ENCODE measurements around the gene MAST2. TPM values are rescaled to one million over a fixed set of nuclear protein-coding genes. Genes with fewer than 3 reads are reported as not detected.
"Not testable (repeated sequence)": the region's sequence is repeated elsewhere in the genome, so short reads cannot be mapped to it uniquely, and the experiment has no call there.

Gene MAST2
- polyA plus RNA-seq, 10 donors: 62.0 to 96.6 (median 70.6) TPM

- DNase-seq: peak in 2 of 3 donors; percentile 26 to 59
These were observed 216.6 kb downstream of the MAST2 start for GRCh38 chr1:46020010-46020409.

GRCh38 chr1:46021046-46021996 is 217.9 kb downstream of the MAST2 start:
- DNase-seq: no peak

GRCh38 chr1:46026531-46026930 is 223.1 kb downstream of the MAST2 start:
- no peak for DNase-seq

GRCh38 chr1:46027788-46028573 is 224.6 kb downstream of the MAST2 start:
- DNase-seq: no peak

GRCh38 chr1:46030074-46030870 is 226.9 kb downstream of the MAST2 start:
- no peak for DNase-seq

GRCh38 chr1:46030876-46031660 is 227.7 kb downstream of the MAST2 start:
- DNase-seq: no peak

- DNase-seq: no peak
These were observed 231.4 kb downstream of the MAST2 start for GRCh38 chr1:46034601-46035516.

GRCh38 chr1:46036894-46037839 is 233.8 kb downstream of the MAST2 start:
- DNase-seq: peak; percentile 75 to 90 (median 87)

- DNase-seq: peak in 2 of 3 donors; percentile 30 to 49
These were observed 236.2 kb downstream of the MAST2 start for GRCh38 chr1:46039571-46040052.

GRCh38 chr1:46041551-46041950 is 238.1 kb downstream of the MAST2 start:
- DNase-seq: no peak

GRCh38 chr1:46041974-46042373 is 238.6 kb downstream of the MAST2 start:
- peak in 1 of 3 donors; percentile 43 for DNase-seq

- no peak for DNase-seq
These were observed 240.1 kb downstream of the MAST2 start for GRCh38 chr1:46043458-46044017.

GRCh38 chr1:46044116-46044515 is 240.7 kb downstream of the MAST2 start:
- DNase-seq: no peak

- no peak for DNase-seq
These were observed 250.3 kb downstream of the MAST2 start for GRCh38 chr1:46053734-46054133.

- DNase-seq: no peak
These were observed 252.9 kb downstream of the MAST2 start for GRCh38 chr1:46056325-46056724.

GRCh38 chr1:46057215-46057614 is 253.8 kb downstream of the MAST2 start:
- not testable (repeated sequence) for DNase-seq

- DNase-seq: no peak
These were observed 254.4 kb downstream of the MAST2 start for GRCh38 chr1:46057781-46058180.

- no peak for DNase-seq
These were observed 255.5 kb downstream of the MAST2 start for GRCh38 chr1:46058936-46059335.
